NB4 (cell line): ENCODE data around the gene MGLL.

Experiments used
- DNase-seq: peaks from one replicate; pipeline ENCODE4 v3.0.0; 2010; ENCODE audit warnings: low read depth
- H3K4me3 ChIP-seq: one replicate; pipeline ENCODE4 v1.5.1; 2011; ENCODE audit warnings: mild to moderate bottlenecking, low read depth, low read length, moderate library complexity
- CTCF ChIP-seq: IDR thresholded peaks from one replicate; pipeline ENCODE4 v1.5.1; 2012; ENCODE audit warnings: low read depth, low read length
- MYC ChIP-seq: IDR thresholded peaks from 2 replicates; pipeline ENCODE4 v1.6.1; 2011; ENCODE audit warnings: low read depth, low read length
- POLR2A ChIP-seq: IDR thresholded peaks from 2 replicates; pipeline ENCODE4 v1.6.1; 2011; ENCODE audit warnings: mild to moderate bottlenecking; ENCODE audit not compliant: insufficient read length; ENCODE audit errors: extremely low read depth
- TF ChIP-seq, protein P1 (sequence below): IDR thresholded peaks from 2 replicates; pipeline ENCODE4 v1.6.1; 2011; ENCODE audit warnings: low read depth, low read length

Gene MGLL

DNA sequence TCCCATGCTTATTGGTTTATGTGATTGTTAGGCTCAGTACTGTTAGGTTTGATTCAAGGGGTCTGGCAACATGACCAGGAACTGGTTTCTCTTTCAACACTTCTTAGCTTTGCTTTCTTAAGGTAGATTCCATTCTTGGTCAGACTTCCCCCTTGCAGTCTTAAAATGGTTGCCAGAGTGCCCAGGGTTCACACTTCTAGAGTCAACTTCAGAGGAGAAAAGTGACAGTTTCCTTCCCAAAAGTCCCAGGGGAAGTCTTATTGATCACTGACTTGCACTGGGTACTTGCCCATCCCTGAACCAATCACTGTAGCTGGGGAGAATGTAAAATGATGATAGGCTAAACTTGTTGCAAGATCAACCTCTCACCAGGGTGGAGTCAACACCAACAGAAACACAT lies 14.1 kb downstream of the MGLL start:
- DNase-seq: no peak
- H3K4me3 ChIP-seq: no peak overlapping the region
- TF ChIP-seq, protein P1, sequence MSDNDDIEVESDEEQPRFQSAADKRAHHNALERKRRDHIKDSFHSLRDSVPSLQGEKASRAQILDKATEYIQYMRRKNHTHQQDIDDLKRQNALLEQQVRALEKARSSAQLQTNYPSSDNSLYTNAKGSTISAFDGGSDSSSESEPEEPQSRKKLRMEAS: no peak
- TF ChIP-seq CTCF (no peak), MYC (no peak), POLR2A (no peak)

DNA sequence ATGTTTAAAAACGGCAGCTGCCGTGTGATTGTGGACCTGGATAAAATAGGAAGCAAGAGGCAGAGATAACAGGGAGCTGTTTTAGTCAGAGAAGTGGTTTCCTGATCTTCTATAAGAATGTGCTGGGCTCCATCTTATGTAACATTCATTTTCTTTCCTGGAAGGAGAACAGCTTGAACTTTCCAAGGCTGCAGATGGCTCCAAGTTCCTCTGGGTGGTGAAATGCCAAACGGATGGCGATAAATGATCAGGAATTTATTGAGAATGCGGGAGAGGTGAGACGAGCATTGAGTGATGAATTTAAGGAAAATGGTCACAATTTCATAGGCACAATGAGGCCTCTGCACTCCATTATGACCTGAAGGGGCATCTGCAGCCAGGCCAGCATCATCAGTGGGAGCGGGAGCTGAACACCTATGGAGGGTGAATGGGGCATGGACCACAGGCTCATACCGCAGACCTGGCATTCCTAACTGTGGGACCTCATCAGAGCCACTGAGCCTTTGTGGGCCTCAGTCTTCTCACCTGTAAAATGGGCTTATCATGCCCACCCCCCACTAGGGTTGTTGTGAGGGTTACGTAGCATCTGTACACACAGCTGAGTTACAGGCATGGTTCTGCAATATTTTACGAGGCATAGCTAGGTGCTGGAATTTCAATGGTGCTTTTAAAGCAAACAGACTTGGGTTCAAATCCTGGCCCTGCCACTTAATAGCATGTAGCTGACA lies 17.1 kb downstream of the MGLL start:
- TF ChIP-seq POLR2A (no peak), CTCF (no peak), MYC (no peak)
- TF ChIP-seq, protein P1: no peak
- H3K4me3 ChIP-seq: no peak overlapping the region
- DNase-seq: no peak

DNA sequence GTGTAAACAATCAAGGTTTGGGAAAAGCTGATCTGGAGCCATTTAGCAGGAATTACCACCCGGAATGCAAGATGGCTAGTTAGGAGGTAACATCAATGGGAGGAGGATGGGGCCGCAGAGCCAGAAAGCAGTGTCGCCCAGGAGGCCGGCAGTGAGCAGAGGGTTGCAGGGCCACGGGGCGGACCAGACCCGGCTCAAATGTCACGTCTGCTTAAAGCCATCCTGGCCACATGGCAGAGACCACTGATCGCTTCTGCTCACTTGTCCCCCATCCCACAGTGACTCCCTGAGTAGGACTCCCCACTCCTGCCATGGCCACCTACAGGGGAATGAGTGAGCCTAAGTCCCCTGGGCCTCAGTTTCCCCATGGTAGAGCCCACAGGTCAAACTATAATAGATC lies 18.2 kb downstream of the MGLL start:
- DNase-seq: no peak
- H3K4me3 ChIP-seq: no peak overlapping the region
- no peak for TF ChIP-seq POLR2A
- no peak for TF ChIP-seq MYC

- no peak overlapping the region for H3K4me3 ChIP-seq
- TF ChIP-seq, protein P1: no peak
- no peak for TF ChIP-seq CTCF
- TF ChIP-seq MYC: no peak
- no peak for TF ChIP-seq POLR2A
- no peak for DNase-seq
These were observed 18.7 kb downstream of the MGLL start for GRCh38 chr3:127803619-127804018.

DNA sequence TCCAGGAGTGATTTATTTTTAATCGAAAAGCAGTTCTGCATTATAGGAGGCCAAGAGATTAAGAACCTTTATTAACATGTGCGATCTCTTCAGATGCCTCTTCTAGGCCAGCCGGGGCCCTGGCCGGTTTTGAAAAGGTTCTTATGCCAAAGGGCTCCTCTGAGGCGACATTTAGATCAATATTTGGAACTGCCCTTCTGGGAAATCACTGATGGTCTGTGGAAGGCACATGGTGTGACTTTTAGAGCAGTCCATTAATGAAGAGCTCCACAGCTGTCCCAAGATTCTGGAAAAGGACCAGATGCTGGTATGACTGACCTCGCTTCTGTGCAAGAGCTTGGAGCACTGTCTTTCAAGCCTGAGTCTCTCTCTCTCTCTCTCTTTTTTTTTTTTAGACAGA lies 19.7 kb downstream of the MGLL start:
- H3K4me3 ChIP-seq: no peak overlapping the region
- DNase-seq: no peak
- no peak for TF ChIP-seq MYC
- no peak for TF ChIP-seq POLR2A
- TF ChIP-seq, protein P1: no peak
- no peak for TF ChIP-seq CTCF

- H3K4me3 ChIP-seq: no peak overlapping the region
- TF ChIP-seq, protein P1: no peak
- TF ChIP-seq POLR2A (no peak), MYC (no peak)
- no peak for DNase-seq
These were observed 20.5 kb downstream of the MGLL start for GRCh38 chr3:127801731-127802313.
